GM08714 (cell line): ENCODE results near the gene RCC1.
A peak's percentile ranks its signal among the peaks of the same experiment; 100 is the strongest.
"Not testable (repeated sequence)": the region's sequence is repeated elsewhere in the genome, so short reads cannot be mapped to it uniquely, and the experiment has no call there.

Source experiments
- H3K4me3 ChIP-seq: fragments of 200-500 bp; sonication (Bioruptor generic); 2 replicates; pipeline ENCODE4 v1.5.1; 2014; ENCODE audit warnings: mild to moderate bottlenecking, low read length, inconsistent platforms
- ZNF274 ChIP-seq: IDR thresholded peaks from 2 replicates; pipeline ENCODE4 v1.6.1; 2012; ENCODE audit warnings: mild to moderate bottlenecking, low read depth, low read length

The RCC1 gene

DNA sequence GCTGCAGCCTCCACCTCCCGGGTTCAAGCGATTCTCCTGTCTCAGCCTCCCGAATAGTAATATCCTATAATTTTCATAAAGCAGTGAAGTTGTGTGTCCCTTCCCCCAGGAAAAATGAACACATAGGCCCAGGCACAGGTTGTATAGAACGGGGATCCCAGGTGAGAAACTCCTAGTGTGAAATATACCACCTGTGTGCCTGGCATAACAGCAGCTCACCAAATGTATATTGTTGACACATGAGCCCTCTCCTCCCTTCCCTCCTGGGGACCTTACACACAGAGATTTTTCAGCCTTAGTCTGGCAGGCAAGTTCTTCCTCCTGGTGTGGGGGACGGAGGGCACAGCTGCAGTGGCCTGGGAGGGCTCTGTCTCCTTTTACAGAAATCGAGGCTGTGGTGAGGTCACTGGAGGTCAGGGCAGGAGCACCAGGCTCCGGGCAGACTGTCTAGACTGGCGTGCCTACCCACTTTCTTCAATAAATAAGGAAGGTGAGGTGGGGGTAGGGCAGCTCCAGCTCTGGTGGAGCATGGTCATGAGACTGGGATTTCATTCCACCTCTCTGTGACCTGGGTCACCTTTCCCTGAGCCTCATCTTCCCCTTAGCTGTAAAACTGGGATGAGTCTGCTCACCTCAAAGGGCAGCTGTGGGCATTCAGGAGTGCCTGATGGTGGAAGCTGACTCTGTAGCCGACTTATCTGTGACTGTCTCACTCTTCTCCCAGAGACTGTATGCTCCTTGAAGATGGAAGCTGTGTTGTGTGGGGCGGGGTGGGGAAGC is 14.3 kb downstream of the RCC1 start:
- no peak for TF ChIP-seq ZNF274
- H3K4me3 ChIP-seq = peak overlapping the region; percentile 75; the same call in 1 of the 2 replicates

DNA sequence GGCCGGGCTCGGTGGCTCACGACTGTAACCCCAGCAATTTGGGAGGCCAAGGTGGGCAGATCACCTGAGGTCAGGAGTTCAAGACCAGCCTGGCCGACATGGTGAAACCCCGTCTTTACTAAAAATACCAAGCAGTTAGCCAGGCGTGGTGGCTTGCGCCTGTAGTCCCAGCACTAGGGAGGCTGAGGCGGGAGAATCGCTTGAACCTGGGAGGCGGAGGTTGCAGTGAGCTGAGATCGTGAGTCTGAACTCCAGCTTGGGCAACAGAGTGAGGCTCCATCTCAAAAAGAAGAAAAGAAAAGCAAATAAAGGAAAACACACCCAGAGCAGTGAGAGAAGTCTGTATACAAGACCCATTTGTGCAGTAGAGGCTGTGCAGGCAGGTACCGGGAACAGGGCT is 15.0 kb downstream of the RCC1 start:
- H3K4me3 ChIP-seq = not testable (repeated sequence)

DNA sequence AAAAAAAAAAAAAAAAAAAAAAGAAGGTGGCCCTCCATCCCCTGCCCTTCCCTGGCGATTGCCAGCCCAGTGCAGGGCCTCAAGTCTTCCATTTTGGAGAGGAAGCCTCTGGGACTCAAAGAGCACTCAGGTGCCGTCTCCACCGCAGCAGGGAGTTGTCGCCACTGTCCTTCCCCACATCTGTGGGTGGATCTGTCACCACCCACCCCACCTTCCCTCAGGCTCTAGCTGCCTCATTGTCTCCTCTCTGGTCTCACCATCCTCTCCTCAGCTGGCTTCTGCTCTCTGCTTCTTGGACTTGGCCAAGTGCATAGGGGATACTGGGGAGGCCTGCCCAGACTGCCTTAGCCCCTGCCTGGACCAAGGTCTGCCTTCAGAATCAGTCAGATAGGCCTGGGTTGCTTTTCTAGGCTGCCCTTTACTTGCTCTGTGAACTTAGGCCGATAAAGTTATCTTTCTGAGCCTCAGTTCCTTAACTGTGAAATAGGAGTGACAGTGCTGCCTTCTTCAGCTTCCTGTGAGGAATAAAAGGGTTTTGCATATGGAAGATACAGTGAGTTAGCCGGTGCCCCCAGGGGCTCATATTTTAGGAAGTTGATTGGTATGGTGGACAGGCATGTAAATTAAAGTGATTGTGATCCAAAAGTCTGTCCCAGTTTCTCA is 15.8 kb downstream of the RCC1 start:
- no peak overlapping the region for H3K4me3 ChIP-seq
- TF ChIP-seq ZNF274 = no peak

DNA sequence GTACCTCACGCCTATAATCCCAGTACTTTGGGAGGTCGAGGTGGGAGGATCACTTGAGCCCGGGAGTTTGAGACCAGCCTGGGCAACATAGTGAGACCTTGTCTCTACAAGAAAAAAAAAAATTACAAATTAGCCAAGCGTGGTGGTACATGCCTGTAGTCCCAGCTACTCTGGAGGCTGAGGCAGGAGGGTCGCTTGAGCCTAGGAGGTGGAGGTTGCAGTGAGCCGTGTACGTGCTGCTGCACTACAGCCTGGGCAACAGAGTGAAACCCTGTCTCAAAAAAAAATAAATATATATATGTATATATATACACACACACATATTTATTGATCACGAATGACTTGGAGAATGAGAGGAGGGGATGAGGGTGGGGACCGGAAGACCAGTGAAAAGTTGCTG is 16.7 kb downstream of the RCC1 start:
- not testable (repeated sequence) for H3K4me3 ChIP-seq

DNA sequence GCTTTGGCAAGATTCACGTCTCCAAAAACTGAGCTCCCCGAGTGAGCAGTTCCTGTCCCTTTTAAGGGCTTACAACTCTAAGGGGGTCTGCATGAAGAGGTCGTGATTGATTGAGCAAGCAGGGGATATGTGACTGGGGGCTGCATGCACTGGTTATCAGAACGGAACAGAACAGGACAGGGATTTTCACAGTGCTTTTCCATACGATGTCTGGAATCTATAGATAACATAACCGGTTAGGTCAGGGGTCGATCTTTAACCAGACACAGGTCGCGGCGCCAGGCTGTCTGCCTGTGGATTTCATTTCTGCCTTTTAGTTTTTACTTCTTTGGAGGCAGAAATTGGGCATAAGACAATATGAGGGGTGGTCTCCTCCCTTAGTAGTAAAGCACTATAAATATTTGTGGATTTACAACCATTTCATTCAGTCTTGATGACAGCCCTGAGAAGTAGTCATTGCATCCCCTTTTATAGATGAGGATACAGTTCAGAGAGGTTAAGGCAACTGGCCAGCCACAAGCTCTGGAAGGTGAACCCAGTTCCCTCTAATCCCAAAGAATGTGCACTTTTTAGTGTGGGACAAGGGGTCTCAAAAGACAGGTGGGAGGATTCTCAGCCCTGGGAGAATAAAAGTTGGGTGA is 19.3 kb downstream of the RCC1 start:
- H3K4me3 ChIP-seq = not testable (repeated sequence)

DNA sequence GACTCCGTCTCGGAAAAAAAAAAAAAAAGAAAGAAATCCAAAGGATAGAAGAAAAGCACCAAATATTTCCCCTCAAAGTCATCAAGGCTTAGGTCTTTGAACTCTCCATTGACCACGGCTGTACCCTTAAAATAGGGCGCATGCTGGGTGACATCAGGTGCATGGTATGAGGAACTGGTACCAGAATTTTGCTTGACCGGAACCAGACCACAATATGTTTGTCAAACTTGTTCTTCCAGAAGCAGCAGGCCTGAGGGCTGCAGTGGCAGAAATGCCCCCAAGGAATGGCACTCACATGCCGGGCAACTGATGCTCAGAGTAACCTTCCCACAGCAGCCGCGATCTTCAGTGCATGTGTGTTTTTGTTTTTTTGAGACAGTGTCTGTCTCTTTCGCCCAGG is 21.0 kb downstream of the RCC1 start:
- TF ChIP-seq ZNF274 = no peak
- no peak overlapping the region for H3K4me3 ChIP-seq

DNA sequence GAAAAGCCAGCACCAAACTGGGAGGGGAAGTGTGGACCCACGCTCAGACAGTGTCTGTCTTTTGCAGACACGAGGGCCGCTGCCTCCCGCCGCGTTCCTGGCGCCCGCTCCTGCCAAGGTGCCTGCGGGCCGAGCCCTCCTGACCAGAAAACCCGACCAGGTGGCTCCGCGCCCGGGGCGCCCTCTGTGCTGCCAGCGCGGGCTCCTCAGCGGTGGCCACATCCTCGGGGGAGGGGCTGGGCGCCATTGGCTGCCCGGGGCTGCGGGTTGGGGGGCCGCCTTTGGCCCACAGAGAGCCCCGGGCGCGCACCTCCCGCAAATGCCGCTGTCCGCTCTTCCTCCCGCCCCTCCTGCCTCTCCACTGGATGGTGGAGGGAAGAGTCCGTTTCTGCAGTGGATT is 24.6 kb downstream of the RCC1 start:
- no peak overlapping the region for H3K4me3 ChIP-seq
- TF ChIP-seq ZNF274 = no peak

DNA sequence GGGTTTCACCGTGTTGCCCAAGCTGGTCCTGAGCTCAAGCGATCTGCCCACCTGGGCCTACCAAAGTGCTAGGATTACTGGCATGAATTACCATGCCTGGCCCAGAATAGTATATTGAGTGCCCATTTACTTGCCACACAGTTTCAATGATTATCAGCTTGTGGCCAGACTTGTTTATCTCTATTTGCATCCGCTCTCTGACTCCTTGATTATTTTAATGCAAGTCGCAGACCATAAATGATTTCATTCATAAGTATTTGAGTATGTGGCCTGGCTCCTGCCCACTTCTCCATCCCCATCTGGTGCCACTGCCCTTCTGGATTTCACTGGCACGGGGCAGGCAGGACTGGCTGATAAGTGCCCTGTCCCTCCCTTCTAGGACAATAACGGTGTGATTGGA is 28.8 kb downstream of the RCC1 start:
- no peak overlapping the region for H3K4me3 ChIP-seq
- TF ChIP-seq ZNF274 = no peak

DNA sequence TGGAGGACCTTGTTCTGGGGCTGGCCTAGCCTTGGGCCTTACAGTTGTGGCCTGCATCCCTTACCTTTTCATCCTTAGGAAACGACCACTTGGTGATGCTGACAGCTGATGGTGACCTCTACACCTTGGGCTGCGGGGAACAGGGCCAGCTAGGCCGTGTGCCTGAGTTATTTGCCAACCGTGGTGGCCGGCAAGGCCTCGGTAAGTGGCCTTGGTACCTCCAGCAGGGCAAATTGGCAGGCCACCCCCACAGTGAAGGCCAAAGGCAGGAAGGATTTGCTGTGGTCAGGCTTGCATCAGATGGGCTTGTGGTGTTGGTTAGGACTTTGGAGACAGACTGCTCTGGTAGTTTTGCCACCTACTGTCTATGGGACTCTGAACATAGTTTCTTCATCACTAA is 29.3 kb downstream of the RCC1 start:
- no peak for TF ChIP-seq ZNF274
- H3K4me3 ChIP-seq = no peak overlapping the region

DNA sequence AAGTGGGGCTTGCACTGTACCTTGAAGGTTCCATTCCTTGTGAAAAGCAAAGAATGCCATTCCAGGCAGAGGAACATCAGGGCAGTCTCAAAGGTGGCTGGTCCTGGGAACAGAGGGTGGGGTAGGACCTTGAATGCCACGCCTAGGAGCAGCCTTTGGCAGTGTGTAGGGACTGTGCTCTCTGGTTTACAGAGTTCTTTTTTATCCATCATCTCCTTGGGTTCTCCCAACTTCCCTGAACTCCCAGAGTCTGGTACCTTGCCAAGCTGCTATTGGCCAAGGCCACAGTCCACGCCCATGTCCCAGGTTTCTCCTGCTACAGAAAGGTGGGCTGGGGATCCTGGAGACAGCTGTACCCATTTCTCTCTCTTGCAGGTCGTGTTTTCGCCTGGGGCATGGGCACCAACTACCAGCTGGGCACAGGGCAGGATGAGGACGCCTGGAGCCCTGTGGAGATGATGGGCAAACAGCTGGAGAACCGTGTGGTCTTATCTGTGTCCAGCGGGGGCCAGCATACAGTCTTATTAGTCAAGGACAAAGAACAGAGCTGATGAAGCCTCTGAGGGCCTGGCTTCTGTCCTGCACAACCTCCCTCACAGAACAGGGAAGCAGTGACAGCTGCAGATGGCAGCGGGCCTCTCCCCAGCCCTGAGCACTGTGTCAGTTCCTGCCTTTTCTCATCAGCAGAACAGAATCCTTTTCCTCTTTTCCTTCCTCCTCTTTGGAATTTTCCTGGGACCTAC is 31.8 kb downstream of the RCC1 start:
- no peak for TF ChIP-seq ZNF274
- H3K4me3 ChIP-seq = no peak overlapping the region

DNA sequence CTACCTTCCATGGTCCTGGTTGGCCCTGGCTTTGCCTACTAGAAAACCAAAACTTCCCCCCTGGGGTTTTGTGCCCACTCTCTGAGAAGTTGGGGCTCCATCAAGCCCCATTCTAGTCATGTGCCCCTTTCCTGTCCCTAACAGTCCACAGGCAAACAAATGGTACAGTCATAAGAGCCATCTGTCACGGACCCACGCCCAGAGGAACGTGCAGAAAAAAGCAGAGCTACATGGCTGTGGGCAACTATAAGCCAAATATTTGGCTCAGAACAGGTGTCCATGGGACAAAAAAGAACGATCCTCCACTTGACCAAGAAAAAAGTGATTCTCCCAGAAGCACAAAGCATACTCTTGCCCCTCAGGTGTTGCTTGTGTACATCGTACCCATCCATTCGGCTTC is 32.4 kb downstream of the RCC1 start:
- no peak for TF ChIP-seq ZNF274
- no peak overlapping the region for H3K4me3 ChIP-seq

DNA sequence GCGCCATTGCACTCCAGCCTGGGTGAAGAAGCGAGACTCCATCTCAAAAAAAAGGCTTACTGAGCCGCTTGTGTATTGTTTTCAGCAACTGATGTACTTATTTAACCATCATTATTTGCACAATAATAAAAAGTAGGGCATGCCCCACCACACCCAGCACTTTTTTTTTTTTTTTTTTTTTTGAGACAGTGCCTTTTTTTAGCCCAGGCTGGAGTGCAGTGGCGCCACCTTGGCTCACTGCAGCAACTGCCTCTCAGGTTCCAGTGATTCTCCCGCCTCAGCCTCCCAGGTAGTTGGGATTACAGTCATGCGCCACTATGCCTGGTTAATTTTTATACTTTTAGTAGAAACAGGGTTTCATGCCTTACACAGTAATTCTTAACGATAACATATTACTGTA is 34.8 kb downstream of the RCC1 start:
- H3K4me3 ChIP-seq = no peak overlapping the region
- no peak for TF ChIP-seq ZNF274

DNA sequence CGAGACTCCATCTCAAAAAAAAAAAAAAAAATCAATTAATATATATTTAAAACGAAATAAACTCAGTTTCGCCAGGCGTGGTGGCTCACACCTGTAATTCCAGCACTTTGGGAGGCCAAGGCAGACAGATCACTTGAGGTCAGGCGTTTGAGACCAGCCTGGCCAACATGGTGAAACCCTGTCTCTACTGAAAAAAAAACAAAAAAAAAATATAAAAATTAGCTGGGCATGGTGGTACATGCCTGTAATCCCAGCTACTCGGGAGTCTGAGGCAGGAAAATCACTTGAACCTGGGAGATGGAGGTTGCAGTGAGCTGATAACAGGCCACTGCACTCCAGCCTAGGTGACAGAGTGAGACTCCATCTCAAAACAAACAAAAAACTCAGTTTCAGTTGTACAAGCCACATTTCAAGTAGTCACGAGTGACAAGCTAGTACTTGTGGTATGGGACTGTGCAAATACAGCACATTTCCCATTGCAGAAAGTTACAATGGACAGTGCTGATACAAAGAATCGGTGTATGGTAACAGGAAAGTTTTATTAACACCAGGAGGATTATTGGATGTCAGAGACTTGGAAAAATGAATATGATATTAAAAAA is 35.7 kb downstream of the RCC1 start:
- H3K4me3 ChIP-seq = not testable (repeated sequence)

DNA sequence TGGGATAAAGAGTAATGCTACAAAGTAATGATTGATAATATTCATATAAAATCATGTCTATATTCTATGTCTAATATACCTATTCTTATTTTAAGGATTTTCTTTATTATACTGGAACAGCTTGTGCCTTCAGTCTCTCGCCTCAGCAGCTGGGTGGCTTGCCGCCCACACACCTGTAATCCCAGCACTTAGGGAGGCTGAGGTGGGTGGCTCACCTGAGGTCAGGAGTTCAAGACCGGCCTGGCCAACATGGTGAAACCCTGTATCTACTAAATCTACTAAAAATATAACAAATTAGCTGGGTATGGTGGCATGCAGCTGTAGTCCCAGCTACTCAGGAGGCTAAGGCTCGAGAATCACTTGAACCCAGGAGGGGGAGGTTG is 39.4 kb downstream of the RCC1 start:
- no peak for TF ChIP-seq ZNF274
- H3K4me3 ChIP-seq = no peak overlapping the region
